DOHH2 (cell line): ENCODE measurements around the gene USH2A.

Source experiments
- EZH2phosphoT487 ChIP-seq: fragments of 200-600 bp; sonication (generic); IDR thresholded peaks from 2 replicates; pipeline ENCODE4 v1.6.1; 2017; ENCODE audit warnings: borderline replicate concordance, mild to moderate bottlenecking, antibody characterized with exemption, low read length, moderate library complexity, mixed read lengths
- TF ChIP-seq, protein P1 (sequence below): fragments of 200-600 bp; sonication (generic); IDR thresholded peaks from one replicate; pipeline ENCODE4 v1.5.1; 2014; ENCODE audit warnings: antibody characterized with exemption, mild to moderate bottlenecking, low read depth, low read length; ENCODE audit not compliant: poor library complexity, severe bottlenecking

DNA sequence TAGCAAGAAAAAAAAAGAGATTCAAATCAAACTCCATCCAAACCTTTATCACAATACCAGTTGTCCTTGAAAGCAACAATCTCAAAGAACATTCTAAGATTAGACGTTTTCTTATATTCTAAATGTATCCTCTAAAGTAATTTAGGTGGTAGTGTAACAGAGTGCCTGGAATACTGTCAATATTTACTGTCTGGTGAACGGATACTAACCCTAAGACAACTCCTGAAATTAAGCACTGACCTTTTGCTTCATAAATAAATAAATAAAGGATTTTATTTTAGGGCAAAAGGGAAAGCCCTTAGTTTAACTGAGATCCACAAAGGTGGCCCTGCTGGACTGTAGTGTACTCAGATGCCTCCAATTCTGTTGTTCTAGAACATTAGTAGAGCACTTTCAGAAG lies 9.9 kb upstream of the USH2A start:
- TF ChIP-seq, protein P1, sequence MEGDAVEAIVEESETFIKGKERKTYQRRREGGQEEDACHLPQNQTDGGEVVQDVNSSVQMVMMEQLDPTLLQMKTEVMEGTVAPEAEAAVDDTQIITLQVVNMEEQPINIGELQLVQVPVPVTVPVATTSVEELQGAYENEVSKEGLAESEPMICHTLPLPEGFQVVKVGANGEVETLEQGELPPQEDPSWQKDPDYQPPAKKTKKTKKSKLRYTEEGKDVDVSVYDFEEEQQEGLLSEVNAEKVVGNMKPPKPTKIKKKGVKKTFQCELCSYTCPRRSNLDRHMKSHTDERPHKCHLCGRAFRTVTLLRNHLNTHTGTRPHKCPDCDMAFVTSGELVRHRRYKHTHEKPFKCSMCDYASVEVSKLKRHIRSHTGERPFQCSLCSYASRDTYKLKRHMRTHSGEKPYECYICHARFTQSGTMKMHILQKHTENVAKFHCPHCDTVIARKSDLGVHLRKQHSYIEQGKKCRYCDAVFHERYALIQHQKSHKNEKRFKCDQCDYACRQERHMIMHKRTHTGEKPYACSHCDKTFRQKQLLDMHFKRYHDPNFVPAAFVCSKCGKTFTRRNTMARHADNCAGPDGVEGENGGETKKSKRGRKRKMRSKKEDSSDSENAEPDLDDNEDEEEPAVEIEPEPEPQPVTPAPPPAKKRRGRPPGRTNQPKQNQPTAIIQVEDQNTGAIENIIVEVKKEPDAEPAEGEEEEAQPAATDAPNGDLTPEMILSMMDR: no peak
- TF ChIP-seq EZH2phosphoT487: no peak
